Activated B cell treated with CpG ODN at 0.5 μM for 24 hours (primary cell): ENCODE data around the gene MYH13. TPM values are rescaled to one million over a fixed set of nuclear protein-coding genes. Genes with fewer than 3 reads are reported as not detected.

Source experiments
- ATAC-seq: fragments of 200-7000 bp; cut with Tn5 transposase; one replicate; pipeline ENCODE4 v1.10.0; 2021; ENCODE audit warnings: low read depth, mild to moderate bottlenecking, moderate library complexity
- CTCF ChIA-PET: fragments of 350-600 bp; sonication (Branson Sonifier 250); formaldehyde crosslinking; loops from one replicate; lab custom pipeline; 2021; ENCODE audit warnings: antibody characterized with exemption; lab: Charles Lee
- POLR2A ChIA-PET: fragments of 350-600 bp; sonication (Branson Sonifier 250); formaldehyde crosslinking; loops from one replicate; lab custom pipeline; 2021; ENCODE audit warnings: antibody characterized with exemption; lab: Charles Lee
- DNase-seq: peaks from one replicate; pipeline ENCODE4 v3.0.0; 2022
- H3K27ac Mint-ChIP-seq: one replicate; pipeline ENCODE4 v1.8.0; 2020; ENCODE audit warnings: mixed read lengths
- H3K27me3 Mint-ChIP-seq: one replicate; pipeline ENCODE4 v1.8.0; 2021; ENCODE audit warnings: mixed read lengths
- H3K36me3 Mint-ChIP-seq: one replicate; pipeline ENCODE4 v1.8.0; 2021; ENCODE audit warnings: low read depth, mixed read lengths
- H3K4me1 Mint-ChIP-seq: one replicate; pipeline ENCODE4 v1.8.0; 2021; ENCODE audit warnings: mixed read lengths
- H3K4me3 Mint-ChIP-seq: one replicate; pipeline ENCODE4 v1.8.0; 2020; ENCODE audit warnings: mild to moderate bottlenecking, mixed read lengths
- H3K9me3 Mint-ChIP-seq: one replicate; pipeline ENCODE4 v1.8.0; 2020; ENCODE audit warnings: mixed read lengths
- CTCF ChIP-seq: fragments of 200-600 bp; IDR thresholded peaks from one replicate; pipeline ENCODE4 v1.8.0; 2022; ENCODE audit warnings: antibody characterized with exemption, mild to moderate bottlenecking
- intact Hi-C: fragments of 100-400 bp; cut with micrococcal nuclease; formaldehyde crosslinking; loops from one replicate; pipeline ENCODE4 v1.15.1; 2024
- total RNA-seq: library from RNA; stranded (reverse); gene quantifications from 2 replicates; pipeline ENCODE4 v1.2.3, GENCODE V29; 2022

MYH13 gene
- total RNA-seq, 1 donor from 2014 or later = not detected

GRCh38 chr17:10369239-10369638 is 3.6 kb downstream of the MYH13 start:
- Mint-ChIP-seq H3K36me3 (no peaks in the 10 kb centered on the region), H3K27me3 (peaks cover 2% of the 10 kb centered on the region), H3K9me3 (no peaks in the 10 kb centered on the region), H3K4me1 (no peaks in the 10 kb centered on the region), H3K27ac (no peak overlapping the region), H3K4me3 (no peak overlapping the region)
- ATAC-seq = no peak
- DNase-seq = no peak
- CTCF ChIA-PET = no interaction called here
- no peak for TF ChIP-seq CTCF
- POLR2A ChIA-PET = no interaction called here
- intact Hi-C loops = no loop called here

DNA sequence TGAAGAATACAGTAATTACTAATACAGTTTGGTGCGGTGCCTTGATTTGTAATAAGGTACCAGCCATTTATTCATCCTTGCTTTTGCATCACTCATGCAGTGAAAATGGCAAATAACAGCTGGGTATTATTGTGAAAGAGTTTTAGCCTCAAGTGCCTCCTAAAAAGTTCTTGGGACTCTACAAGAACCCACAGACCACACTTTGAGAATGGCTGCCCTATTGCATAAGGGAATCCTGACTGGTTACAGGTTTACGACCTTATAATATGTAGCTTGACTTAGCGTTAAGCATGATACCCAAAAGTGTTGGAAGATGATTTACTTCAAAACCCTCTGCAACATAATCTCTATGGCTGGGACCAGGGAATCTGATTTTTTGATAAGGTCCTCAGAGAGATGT is 4.2 kb downstream of the MYH13 start:
- Mint-ChIP-seq H3K4me1 (no peaks in the 10 kb centered on the region), H3K4me3 (no peak overlapping the region), H3K9me3 (no peaks in the 10 kb centered on the region), H3K27ac (no peak overlapping the region), H3K27me3 (peaks cover 2% of the 10 kb centered on the region), H3K36me3 (no peaks in the 10 kb centered on the region)
- ATAC-seq (no peak), DNase-seq (no peak)
- ChIA-PET CTCF (no interaction called here), POLR2A (no interaction called here)
- TF ChIP-seq CTCF = no peak
- intact Hi-C loops = no loop called here

GRCh38 chr17:10360578-10360977 is 12.2 kb downstream of the MYH13 start:
- H3K4me3 Mint-ChIP-seq = no peak overlapping the region
- intact Hi-C loops = no loop called here
- no peaks in the 10 kb centered on the region for H3K4me1 Mint-ChIP-seq
- no peaks in the 10 kb centered on the region for H3K36me3 Mint-ChIP-seq
- ChIA-PET POLR2A (no interaction called here), CTCF (no interaction called here)
- H3K27me3 Mint-ChIP-seq = peaks cover 4% of the 10 kb centered on the region
- no peaks in the 10 kb centered on the region for H3K9me3 Mint-ChIP-seq
- DNase-seq (no peak), ATAC-seq (no peak)
- no peak for TF ChIP-seq CTCF
- no peak overlapping the region for H3K27ac Mint-ChIP-seq

DNA sequence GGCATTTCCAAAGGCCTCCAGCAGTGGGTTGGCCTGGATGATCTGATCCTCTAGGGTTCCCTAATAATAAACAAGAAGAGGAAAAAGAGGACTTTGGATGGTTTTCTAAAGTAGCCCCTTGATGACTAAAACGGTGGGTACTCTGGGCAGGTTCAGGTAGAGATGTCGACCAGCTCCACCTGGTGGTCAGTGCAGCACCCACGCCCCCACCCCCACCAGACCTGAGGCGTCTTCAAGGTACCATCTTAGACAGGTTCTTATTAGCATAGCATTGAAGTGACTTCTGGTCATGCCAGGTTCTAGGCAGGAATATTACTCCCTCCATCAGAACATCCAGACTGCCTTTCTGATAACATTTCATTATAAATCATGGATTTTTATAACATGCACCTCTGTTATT is 15.0 kb downstream of the MYH13 start:
- H3K9me3 Mint-ChIP-seq = no peaks in the 10 kb centered on the region

DNA sequence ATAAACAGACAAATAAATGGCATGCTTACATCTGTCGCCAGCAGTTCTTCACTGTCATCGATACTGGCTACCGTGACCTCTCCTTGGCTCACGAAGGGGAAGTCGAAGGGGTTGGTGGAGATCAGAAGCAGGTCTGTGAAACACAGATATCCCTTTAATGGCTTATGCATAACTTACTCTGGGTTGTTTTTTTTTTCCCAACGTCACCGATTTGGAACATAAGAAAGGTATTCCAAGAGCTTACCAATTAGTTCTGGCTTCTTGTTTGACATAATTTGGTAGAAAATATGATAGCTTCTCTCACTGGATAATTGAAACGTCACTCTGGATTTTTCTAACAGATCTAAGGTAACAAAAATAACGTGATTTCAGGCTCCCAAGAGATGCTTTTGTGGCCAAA is 18.2 kb downstream of the MYH13 start:
- H3K4me3 Mint-ChIP-seq = no peak overlapping the region
- ATAC-seq (no peak), DNase-seq (no peak)
- no peaks in the 10 kb centered on the region for H3K27me3 Mint-ChIP-seq
- H3K4me1 Mint-ChIP-seq = no peaks in the 10 kb centered on the region
- no peaks in the 10 kb centered on the region for H3K9me3 Mint-ChIP-seq
- H3K27ac Mint-ChIP-seq = no peak overlapping the region
- ChIA-PET CTCF (no interaction called here), POLR2A (no interaction called here)
- intact Hi-C loops = loop anchor here (5.0 kb wide), 1 partner anchor 372 kb away; no protein-coding TSS in a partner anchor
- no peak for TF ChIP-seq CTCF
- H3K36me3 Mint-ChIP-seq = no peaks in the 10 kb centered on the region

More for the DNA sequence above, 15.0 kb downstream of the MYH13 start:
- TF ChIP-seq CTCF = no peak
- DNase-seq (no peak), ATAC-seq (peak; percentile 49)
- Mint-ChIP-seq H3K36me3 (no peaks in the 10 kb centered on the region), H3K27ac (no peak overlapping the region), H3K4me3 (no peak overlapping the region), H3K4me1 (no peaks in the 10 kb centered on the region), H3K27me3 (peaks cover 4% of the 10 kb centered on the region)
- ChIA-PET CTCF (interaction anchor here (1.6 kb wide), 1 partner anchor 433 kb away, joined by 4 read pairs; no protein-coding TSS in a partner anchor), POLR2A (no interaction called here)
- intact Hi-C loops = loop anchor here (1.0 to 5.0 kb wide), 5 partner anchors 30 to 433 kb away; no protein-coding TSS in a partner anchor
